Fibroblast of the conjunctiva (primary cell): ENCODE data around the gene ANO10.

Source experiments
- DNase-seq: peaks from one replicate; pipeline ENCODE4 v3.0.0-alpha.2; 2010; ENCODE audit warnings: low read depth

The ANO10 gene

GRCh38 chr3:43346978-43347749 is 274.6 kb downstream of the ANO10 start:
- no peak for DNase-seq

- DNase-seq = no peak
Measured at GRCh38 chr3:43345877-43346276, 275.9 kb downstream of the ANO10 start.

- DNase-seq = no peak
Measured at GRCh38 chr3:43345246-43345645, 276.6 kb downstream of the ANO10 start.

GRCh38 chr3:43344520-43344919 is 277.3 kb downstream of the ANO10 start:
- no peak for DNase-seq

GRCh38 chr3:43343815-43344214 is 278.0 kb downstream of the ANO10 start:
- no peak for DNase-seq

GRCh38 chr3:43343185-43343584 is 278.6 kb downstream of the ANO10 start:
- DNase-seq = no peak

- no peak for DNase-seq
Measured at GRCh38 chr3:43341788-43342187, 280.0 kb downstream of the ANO10 start.

- no peak for DNase-seq
Measured at GRCh38 chr3:43340403-43340802, 281.4 kb downstream of the ANO10 start.

- no peak for DNase-seq
Measured at GRCh38 chr3:43338295-43338694, 283.5 kb downstream of the ANO10 start.

GRCh38 chr3:43335799-43336198 is 286.0 kb downstream of the ANO10 start:
- DNase-seq = no peak

GRCh38 chr3:43334976-43335375 is 286.8 kb downstream of the ANO10 start:
- DNase-seq = no peak

- no peak for DNase-seq
Measured at GRCh38 chr3:43331381-43331780, 290.4 kb downstream of the ANO10 start.

- DNase-seq = peak; percentile 49
Measured at GRCh38 chr3:43330981-43331380, 290.8 kb downstream of the ANO10 start.

GRCh38 chr3:43328653-43329052 is 293.2 kb downstream of the ANO10 start:
- no peak for DNase-seq

GRCh38 chr3:43327582-43327979 is 294.2 kb downstream of the ANO10 start:
- no peak for DNase-seq

GRCh38 chr3:43326891-43327581 is 294.8 kb downstream of the ANO10 start:
- DNase-seq = peak; percentile 5

GRCh38 chr3:43323541-43323940 is 298.3 kb downstream of the ANO10 start:
- no peak for DNase-seq

GRCh38 chr3:43320288-43320687 is 301.5 kb downstream of the ANO10 start:
- DNase-seq = no peak

GRCh38 chr3:43319794-43320193 is 302.0 kb downstream of the ANO10 start:
- no peak for DNase-seq

GRCh38 chr3:43319376-43319775 is 302.4 kb downstream of the ANO10 start:
- no peak for DNase-seq

- no peak for DNase-seq
Measured at GRCh38 chr3:43317461-43318316, 304.1 kb downstream of the ANO10 start.

- no peak for DNase-seq
Measured at GRCh38 chr3:43316783-43317460, 304.9 kb downstream of the ANO10 start.
